Adrenal gland (tissue), 5 donors: ENCODE results near the gene WWOX.

Source experiments
- POLR2A ChIP-seq, 2 donors: fragments of 450-650 bp; IDR thresholded peaks; one replicate each; pipeline ENCODE4 v1.6.1; 2017; ENCODE audit warnings: antibody characterized with exemption in 2 of 2, mild to moderate bottlenecking in 2 of 2, moderate library complexity in 1 of 2
- TF ChIP-seq, protein P1 (sequence below), 6 experiments: fragments of 450-650 bp in 4 of 6; fragments of 200-600 bp in 2 of 6; sonication (generic) in 1 of 6; IDR thresholded peaks; 1 replicate in 5 of 6; 2 replicates in 1 of 6; pipeline versions ENCODE4 v1.5.1 to v1.8.0; 2016 to 2021; ENCODE audit warnings: antibody characterized with exemption in 6 of 6, mild to moderate bottlenecking in 2 of 6, moderate library complexity in 1 of 6
- donor health status: DM: no; HTN: no; CAD: no.

DNA sequence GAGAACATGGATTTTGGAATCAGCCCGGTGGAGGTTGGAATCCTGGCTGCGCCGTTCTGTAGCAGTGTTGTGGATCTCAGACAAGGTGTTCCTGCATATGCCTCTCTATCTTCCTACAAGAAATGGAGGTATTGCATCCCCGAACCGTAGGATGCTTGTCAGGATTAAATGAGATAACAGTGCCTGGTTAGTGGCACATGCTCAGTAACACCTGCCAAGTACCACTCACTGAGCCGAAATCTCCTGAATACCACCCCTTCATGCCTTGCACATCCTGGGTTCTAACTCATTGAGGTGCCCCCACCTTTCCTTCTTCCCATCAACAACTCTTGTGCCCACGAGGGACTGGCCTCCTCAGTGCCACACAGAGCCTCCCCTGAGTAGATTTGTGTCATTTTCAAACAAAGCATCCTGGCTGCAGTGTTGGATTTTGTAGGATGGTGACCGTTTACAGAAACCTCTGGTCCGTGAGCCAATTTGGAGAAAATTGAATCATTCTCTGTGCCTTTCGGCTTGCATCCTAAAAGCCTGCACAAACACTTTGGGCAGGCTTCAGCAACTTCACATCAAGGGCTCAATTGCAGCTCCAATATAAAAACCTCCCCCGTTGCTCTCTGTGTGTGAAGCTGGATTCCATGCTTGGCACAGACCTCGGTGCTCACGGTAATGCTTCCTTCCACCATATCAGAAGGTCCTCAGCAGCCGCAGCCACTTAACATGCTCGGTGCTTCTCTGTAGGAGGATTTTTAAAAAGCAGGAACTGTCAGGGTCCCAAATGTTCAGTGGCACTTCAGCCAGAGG is 84.2 kb downstream of the WWOX start:
- TF ChIP-seq, protein P1, sequence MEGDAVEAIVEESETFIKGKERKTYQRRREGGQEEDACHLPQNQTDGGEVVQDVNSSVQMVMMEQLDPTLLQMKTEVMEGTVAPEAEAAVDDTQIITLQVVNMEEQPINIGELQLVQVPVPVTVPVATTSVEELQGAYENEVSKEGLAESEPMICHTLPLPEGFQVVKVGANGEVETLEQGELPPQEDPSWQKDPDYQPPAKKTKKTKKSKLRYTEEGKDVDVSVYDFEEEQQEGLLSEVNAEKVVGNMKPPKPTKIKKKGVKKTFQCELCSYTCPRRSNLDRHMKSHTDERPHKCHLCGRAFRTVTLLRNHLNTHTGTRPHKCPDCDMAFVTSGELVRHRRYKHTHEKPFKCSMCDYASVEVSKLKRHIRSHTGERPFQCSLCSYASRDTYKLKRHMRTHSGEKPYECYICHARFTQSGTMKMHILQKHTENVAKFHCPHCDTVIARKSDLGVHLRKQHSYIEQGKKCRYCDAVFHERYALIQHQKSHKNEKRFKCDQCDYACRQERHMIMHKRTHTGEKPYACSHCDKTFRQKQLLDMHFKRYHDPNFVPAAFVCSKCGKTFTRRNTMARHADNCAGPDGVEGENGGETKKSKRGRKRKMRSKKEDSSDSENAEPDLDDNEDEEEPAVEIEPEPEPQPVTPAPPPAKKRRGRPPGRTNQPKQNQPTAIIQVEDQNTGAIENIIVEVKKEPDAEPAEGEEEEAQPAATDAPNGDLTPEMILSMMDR (IDR thresholded peaks at IDR 0.05): no peak
- TF ChIP-seq POLR2A (IDR thresholded peaks at IDR 0.05): no peak
